ENCODE measurements around the gene TJP1.
"Not testable (repeated sequence)": the region's sequence is repeated elsewhere in the genome, so short reads cannot be mapped to it uniquely, and the experiment has no call there.

The TJP1 gene

DNA sequence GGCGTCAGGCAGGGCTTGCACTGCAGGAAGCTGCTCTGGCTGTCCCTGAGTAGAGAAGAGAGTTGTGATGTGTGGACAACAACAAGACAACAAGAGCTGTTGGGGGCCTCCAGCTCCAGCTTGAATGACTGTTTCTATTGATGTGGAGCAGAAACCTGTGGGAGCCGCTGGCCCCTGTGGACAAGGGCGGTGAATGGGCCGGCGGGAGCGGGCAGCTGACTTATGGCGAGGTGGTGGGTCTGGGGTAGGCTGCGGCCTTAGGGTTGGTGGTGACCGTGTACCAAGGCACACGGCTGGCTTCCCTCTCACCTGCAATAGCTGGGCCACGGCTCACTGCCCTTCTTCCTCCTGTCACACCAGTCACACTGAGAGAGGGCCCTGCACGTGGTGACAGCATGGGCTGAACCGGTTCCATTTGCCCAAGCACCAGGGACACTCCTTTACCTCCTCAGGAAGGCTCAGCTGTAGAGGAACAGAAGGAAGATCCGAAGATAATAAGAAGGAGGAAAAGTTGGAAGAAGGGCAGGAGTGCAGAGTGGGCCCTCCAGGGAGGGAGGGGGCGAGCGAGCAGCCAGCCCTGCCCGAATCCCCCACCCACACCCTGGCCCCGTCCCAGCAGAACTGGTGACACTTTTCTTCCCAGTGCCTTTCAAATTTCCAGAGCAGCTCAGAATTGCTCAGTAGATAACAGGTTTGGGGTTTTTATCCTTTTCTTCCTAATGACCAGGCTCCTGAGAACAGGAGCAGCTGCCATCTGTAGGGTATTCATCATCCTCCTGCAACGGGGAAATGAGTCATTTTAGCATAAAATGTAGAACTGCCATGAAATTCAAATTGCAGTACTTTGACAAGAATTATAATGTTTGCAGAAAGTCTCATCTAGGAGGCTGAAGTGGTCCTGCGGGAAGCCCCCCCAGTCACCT lies 136.9 kb downstream of the TJP1 start:
- DNase-seq (ENCODE audit: low read depth in 1 of 2, low spot score in 1 of 2), result no peak

DNA sequence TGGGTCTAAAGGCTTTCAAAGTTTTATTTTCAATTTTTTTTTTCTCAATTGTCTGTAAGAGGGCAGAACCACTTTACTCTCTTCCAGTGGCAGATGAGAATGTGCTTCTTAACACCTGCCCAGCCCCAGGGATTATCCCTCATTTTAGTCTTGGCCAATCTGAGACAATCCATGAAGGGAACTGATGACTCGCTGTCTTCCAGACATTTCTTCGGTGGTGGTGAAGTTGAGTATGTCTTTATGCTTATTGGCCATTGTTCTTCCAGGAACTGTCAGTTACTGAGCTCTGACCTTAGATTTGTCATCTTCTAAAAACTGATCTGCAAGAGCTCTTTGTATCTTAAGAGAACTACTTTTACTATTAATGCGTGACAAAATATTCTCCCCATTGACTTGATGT lies 139.5 kb downstream of the TJP1 start:
- DNase-seq (ENCODE audit: low read depth in 1 of 2, low spot score in 1 of 2), result no peak

DNA sequence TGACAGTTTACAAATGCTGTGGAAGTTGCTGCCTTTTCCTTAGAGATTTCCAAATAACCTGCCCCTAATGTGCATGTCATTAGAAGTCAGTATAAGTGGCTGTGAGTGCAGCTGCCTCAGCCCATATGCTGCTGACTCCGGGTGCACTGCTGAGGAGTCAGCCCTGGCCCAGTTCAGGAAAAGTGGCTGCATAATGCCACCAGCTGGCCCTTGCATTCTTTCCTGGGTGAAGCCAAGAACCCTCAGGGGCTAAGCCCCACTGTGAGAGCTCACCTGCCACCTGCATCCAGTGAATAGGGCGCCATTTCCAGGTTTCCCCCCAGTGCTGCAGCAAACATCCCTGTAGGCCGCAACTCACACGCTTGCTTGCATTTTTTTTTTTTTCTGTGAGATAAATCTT lies 139.9 kb downstream of the TJP1 start:
- no peak for DNase-seq (ENCODE audit: low read depth in 1 of 2, low spot score in 1 of 2)

DNA sequence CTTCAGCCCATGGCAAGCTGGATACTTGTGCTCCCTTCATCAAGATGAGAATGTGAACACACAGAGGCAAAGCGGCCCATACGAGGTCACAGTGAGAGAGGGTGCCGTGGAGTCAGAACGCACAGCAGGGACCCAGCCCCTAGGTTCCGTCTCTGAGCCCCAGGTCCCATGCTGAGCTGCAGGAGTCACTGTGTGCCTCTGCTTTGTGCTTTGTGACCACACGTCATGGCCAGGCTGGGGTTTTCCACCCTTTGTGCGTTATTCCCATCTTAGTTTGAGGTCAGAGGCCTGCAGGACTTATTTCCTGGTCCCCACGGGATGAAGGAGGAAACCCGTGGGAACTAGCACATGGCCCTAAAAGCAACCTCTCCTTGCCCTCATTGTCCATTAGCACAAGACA lies 140.3 kb downstream of the TJP1 start:
- DNase-seq (ENCODE audit: low read depth in 1 of 2, low spot score in 1 of 2), result no peak

DNA sequence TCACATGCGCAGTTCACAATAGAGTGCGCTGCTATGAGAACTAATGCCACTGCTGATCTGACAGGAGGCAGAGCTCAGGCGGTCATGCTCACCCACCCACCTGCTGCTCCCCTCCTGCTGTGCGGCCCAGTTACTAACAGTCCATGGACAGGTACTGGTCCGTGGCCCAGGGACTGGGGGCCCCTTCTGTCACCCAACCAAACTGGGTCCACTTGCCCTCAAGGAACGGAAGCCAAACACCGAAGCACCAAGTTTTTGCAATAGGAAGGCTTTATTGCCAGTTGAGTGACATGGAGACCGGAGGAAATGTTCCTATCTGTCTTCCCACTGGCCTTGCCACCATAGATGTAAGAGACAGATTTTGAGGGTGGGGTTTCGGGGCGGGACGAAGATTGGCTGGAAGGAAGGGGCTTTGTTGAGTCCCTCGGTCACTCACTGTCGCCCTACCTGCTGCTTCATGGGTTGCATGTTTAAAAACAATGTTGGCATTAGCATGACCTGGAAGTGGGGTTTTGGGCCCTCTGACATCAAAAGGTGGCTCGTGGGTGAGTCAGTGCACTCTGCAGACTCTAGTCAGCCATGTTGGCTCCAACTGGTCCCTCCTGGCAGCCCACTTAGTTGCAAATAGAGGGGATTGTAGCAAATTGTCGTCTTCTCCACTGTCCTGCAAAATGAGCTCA lies 141.0 kb downstream of the TJP1 start:
- DNase-seq (ENCODE audit: low read depth in 1 of 2, low spot score in 1 of 2), result no peak

DNA sequence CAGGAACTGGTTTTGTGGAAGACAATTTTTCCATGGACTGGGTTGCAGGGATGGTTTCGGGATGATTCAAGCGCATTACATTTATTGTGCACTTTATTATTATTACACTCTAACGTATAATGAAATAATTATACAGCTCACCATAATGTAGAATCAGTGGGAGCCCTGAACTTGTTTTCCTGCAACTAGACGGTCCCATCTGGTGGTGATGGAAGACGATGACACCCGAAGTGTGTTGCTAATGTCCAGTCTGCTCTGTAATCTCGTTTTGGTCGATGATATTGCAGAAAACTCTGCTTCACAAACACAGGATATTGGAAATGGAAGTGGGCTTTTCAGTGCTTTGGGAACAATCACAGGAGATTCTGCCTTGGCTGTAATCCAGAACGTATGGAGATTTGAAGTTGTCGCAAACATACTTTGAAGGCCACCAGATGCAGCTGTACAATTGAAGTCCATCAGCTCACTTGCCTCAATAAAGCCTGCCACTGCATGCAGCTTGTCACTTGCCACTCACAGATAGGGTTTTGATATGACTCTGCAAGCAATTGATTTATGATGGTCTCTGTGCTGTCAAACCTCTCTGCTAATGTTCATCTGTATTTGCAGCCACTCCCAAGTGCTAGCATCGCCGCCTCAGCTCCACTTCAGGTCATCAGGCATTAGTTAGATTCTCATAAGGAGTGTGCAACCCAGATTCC lies 141.7 kb downstream of the TJP1 start:
- no peak for DNase-seq (ENCODE audit: low read depth in 1 of 2, low spot score in 1 of 2)

DNA sequence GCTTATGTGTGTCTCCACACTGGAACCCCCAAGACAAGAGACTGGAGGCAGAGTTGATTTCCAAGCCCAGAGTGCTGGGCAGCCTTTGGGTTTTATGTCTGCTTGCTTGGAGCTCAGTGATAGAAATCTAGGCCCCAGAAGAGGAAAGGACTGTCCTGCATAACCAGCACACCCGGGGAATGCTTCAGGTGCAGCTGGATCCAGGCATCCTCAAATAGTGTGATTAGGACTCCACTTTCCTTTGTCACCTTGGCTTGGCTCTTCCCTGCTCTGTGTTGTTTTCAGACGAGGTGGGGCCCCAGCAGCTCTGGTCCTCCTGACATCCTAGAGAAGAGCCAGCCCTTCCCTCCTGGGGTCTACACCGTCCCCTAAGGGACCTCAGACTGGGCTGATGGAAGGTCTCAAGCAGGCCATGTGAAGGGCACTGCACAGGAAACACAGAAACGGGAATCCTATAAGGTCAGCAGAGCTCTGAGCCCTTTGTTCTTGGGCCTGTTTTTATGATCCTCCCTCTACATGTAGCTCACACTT lies 143.7 kb downstream of the TJP1 start:
- DNase-seq (ENCODE audit: low read depth in 1 of 2, low spot score in 1 of 2), result no peak

DNA sequence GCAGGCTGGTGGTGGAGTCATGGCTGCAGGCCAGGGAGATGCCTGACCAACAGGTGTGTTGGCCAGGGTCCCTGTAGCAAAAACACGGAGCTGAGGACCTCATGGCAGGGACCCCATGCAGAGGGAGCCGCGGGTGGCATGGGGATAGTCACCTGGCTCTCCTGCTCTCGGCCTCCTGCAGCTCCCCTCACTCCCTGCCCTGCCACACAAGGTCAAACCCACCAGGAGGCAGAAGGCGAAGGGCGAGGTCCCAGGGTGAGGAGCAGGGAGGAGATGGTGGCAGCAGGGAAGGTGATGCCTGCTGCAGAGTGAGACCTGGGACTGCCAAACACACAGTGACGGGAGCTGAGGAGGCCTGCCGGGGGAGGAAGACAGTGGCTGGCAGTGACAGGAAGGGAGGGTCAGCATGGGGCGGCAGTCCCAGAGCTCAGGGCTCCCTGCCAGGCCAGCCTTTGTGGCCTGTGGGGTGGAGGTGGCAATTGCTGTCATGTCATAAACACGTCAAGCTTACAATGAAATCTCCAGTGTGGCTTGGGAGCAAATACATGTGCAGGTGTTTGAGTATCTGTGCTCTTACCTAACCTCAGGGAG lies 144.3 kb downstream of the TJP1 start:
- no peak for DNase-seq (ENCODE audit: low read depth in 1 of 2, low spot score in 1 of 2)

DNA sequence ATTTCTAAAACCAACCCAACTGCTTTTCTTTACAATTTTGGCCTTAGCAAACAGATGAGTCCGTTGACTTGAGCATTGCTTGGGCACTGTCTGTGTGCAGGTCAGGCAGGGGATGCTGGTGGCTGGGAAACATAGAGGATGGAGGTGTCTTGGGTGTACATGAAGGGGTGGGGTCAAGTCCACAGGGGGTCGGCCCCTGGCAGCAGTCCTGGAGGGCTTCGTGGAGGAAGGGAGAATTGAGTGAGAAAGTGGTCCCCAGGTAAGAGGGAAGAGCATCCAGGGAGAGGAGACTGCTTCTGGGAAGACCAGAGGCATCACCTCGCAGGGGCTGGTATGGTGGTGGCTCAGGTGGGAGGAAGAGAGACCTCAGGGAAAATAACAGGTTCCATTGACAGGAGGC lies 144.8 kb downstream of the TJP1 start:
- no peak for DNase-seq (ENCODE audit: low read depth in 1 of 2, low spot score in 1 of 2)

DNA sequence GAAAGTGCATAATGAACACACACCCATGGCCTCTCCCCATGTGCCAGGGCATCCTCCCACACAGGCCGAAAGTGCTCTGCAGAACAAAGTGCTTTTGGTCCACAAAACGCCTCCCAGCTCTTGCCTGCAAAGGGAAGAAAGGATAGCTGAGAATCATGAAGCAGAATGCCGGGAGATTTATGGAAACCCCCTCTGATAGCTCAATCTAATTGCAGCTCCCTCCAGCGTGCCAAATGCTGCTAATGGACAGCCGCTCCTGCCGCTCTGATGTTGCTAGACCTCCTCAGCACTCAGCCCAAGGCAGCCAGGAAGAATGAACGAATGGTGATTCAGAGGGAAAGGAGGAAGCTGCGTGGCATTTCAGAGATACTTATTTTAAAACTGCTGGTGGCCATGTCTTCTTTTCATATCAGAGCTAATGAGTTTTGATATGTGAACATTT lies 145.3 kb downstream of the TJP1 start:
- no peak for DNase-seq (ENCODE audit: low read depth in 1 of 2, low spot score in 1 of 2)

DNA sequence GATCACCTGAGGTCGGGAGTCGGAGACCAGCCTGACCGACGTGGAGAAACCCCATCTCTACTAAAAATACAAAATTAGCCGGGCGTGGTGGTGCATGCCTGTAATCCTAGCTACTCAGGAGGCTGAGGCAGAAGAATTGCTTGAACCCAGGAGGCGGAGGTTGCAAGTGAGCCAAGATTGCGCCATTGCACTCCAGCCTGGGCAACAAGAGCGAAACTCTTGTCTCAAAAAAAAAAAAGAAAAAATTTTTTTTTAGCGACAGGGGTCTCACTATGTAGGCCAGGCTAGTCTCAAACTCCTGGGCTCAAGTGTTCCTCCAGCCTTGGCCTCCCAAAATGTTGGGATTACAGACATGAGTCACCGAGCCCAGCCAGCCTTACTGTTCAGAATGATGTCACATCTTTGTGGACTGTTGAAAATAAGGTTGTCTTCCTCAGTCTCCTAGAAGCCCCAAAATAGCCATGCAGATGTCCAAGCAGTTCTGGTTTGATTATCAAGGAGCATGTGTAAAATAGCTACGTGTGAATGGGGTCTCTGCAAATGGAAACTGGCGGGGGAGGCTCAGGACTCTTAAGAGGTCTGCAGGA lies 145.8 kb downstream of the TJP1 start:
- not testable (repeated sequence) for DNase-seq (ENCODE audit: low read depth in 1 of 2, low spot score in 1 of 2)

DNA sequence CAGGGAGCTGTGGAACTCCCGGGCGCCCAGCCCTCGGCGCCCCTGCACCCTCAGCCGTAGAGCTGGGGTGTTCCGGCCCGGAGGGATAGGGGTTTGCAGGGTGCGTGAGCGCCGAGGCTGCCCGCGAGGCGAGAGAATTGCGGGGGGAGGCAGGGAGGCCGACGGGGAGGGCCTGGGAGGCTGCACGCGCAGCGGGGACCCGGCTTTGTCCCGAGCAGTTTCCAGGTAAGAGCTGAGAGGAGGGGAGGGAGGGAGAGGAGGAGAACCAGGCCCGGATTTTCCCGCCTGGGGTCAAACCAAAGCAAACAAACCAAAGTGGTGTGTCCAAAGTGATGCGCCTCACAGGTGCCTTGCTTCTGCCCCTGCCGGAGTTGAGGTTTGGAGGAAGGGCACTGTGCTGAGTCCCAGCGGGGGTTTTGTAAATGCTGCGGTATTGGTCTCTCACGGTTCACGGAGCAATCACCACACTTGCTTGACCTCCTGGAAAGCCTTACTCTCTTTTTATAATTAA lies 146.4 kb downstream of the TJP1 start:
- DNase-seq (ENCODE audit: low read depth in 1 of 2, low spot score in 1 of 2), result no peak

DNA sequence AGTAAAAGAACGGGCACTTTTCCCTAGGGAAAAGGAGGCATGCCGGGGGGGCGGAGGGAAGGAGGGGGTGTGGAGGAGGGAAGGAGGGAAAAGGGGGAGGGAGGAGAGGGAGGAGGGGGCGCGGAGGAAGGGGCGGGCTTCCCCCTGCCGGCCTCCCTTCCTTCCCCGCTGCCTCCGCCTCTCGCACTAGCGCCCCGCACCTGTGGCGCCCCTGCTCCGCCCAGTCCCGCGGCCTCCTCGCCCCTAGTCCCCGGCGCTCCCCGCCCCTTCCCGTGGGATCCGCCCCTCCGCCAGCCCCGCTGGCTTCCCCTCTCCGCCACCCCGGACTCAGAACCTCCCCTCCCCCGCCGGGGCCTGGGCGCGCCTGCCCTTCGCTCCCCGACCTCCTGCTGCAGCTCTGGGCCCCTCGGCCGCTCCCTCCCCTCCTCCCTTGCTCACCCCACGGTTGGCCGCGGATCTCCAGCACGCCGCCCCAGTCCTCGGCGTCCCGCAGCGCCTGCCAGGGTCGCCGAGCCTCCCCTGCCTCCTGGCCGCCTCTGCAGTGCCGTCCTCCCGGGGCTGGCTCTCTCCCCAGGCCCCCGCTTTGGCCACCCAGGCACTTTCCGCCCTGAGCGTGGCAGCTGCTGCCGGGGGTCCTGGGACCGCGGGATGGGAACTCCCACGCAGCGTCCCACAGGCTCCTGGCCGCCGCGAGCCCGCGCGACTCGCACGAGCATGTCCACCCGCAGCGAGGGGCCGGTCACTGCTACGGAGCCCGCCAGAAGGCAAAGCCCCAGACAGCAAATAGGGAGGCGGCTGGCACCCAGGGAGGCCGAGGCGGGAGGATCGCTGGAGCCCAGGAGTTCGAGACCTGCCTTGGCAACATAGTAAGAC lies 147.4 kb downstream of the TJP1 start:
- no peak for DNase-seq (ENCODE audit: low read depth in 1 of 2, low spot score in 1 of 2)

DNA sequence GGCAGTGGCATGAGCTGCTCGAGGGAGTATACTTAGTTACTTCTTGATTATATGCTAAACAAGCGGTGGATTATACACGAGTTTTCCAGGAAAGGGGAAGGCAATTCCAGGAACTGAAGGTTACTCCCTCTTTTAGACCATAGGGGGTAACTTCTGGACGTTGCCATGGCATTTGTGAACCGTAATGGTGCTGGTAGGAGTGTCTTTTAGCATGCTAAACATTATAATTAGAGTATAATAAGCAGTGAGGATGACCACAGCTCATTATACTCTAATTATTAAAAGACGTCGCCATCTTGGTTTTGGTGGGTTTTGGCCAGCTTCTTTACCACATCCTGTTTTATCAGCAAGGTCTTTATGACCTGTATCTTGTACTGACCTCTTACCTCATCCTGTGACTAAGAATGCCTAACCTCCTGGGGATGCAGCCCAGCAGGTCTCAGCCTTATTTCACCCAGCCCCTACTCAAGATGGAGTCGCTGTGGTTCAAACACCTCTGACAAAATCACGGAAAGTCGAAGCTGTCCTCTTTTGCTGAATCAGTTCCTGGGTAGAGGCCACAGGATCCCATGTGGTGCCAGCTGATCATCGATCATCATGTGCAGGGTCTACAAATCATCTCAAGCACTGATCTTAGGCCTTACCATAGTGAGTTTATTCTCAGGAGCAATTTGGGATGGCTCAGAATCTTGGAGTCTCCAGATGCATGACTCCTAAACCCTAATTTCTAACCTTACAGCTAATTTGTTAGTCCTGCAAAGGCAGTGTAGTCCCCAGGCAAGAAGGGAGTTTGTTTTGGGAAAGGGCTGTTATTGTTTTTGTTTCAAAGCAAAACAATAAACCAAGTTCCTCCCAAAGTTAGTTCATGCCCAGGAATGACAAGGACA lies 149.1 kb downstream of the TJP1 start:
- DNase-seq (ENCODE audit: low read depth in 1 of 2, low spot score in 1 of 2), result no peak

DNA sequence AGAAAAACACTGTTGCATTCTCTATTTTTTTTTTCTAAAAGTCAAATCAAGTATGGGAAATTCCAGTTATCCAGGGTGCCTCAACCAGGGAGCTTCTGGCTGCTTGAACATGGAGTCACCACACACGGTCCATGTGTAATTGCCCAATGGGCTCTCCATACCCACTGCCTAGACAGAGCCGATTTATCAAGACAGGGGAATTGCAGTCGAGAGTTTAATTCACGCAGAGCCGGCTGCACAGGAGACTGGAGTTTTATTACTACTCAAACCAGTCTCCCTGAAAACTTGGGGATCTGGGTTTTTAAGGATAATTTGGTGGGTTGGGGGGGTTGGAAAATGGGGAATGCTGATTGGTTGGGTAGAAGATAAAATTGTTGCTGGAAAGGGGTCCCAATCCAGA lies 149.8 kb downstream of the TJP1 start:
- no peak for DNase-seq (ENCODE audit: low read depth in 1 of 2, low spot score in 1 of 2)

DNA sequence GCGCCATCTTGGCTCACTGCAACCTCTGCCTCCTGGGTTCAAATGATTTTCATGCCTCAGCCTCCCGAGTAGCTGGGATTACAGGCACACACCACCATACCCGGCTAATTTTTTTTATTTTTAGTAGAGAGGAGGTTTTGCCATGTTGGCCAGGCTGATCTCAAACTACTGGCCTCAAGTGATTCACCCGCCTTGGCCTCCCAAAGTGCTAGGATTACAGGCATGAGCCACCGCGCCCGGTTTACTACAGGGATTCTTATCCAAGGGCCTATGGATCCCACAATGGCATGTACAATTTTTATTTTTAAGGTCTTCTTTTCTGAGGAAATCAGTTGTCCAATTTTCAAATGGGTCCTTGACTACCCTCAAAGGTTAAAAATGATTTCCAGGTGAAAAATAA lies 150.2 kb downstream of the TJP1 start:
- DNase-seq (ENCODE audit: low read depth in 1 of 2, low spot score in 1 of 2), result not testable (repeated sequence)

DNA sequence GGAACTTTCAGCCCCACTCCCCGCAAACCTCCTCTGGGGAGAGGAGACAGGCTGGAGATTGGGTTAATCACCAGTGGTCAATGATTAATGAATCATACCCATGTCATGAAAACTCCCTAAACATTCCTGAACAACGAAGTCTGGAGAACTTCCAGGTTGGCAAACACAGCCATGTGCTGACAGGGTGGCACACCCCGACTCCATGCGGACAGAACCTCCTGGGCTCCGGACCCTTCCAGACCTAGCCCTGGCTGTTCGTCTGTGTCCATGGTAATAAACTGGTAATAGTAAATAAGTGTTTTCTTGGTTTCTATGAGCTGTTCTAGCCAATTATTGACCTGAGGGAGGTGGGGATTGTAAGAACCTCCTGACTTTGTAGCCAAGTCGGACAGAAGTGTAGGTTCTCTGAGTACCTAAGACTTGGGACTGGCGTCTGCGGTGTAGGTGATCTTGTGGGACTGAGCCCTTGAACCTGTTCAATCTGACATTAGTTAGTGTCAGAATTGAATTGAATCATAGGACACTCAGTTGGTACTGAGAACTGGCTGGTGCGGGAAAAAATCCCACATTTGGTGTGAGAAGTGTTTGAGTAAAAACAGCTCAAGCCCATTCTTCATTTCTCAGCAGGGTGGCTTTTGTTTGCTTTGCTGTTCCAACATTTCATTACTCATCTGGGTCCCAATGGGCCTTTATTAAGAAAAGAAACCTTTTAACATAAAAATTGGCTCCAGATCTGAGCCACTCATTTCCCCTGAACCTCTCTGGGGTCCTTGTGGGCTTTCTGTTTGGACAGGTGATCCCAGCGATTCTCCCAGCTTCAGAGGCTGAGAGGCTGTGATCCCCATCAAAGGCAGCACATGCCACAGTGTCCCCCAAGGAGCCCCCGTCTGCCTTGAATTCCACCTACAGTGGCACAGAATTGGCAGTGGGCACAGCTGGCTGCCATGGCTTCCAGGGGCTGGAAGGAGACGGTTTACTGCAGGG lies 151.0 kb downstream of the TJP1 start:
- DNase-seq (ENCODE audit: low read depth in 1 of 2, low spot score in 1 of 2), result no peak

DNA sequence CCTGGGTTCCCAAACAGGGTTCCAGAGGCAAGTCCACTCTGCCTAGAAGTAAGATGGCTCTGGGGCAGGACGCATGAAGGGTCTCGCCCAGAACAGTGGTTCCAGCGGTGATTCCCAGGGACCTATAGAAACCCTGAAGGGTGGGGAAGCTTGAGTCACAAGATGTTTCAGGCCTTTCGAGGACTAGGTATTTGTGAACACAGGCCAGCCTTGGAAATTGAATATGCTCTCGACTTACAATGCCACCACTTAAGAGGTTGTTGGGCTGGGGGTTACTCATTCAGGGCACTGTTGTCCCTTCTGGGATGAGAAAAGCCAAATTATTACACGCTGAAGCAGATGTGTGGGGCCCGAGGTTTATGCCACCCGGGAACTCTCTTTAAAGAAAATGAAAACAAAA lies 152.0 kb downstream of the TJP1 start:
- DNase-seq (ENCODE audit: low read depth in 1 of 2, low spot score in 1 of 2), result no peak

Measured in activated CD4-positive, alpha-beta T cell treated with anti-CD3 and anti-CD28 coated beads, Interleukin-2, amount 50 U/mL, for 24 hours (primary cell).